Sciatic nerve (tissue), 2 donors: Measurements from ENCODE around the gene STAB1. TPM values are rescaled to one million over a fixed set of nuclear protein-coding genes. Genes with fewer than 3 reads are reported as not detected.

Source experiments
- ATAC-seq: fragments of 200-7000 bp; cut with Tn5 transposase; one replicate; pipeline ENCODE4 v1.9.1; 2020; ENCODE audit warnings: mild to moderate bottlenecking, moderate library complexity
- DNase-seq: peaks from one replicate; pipeline ENCODE4 v3.0.0-alpha.2; 2020; ENCODE audit warnings: low spot score
- intact Hi-C: fragments of 100-400 bp; cut with DNase I; formaldehyde crosslinking; loops from one replicate; pipeline ENCODE4 v1.14.2; 2022
- total RNA-seq: library from RNA; stranded (reverse); fragmentation: NEBNext Ultra II Directional; extraction: Animal tissue kit (Norgen Biotek cat#: 25700); gene quantifications from one replicate; pipeline ENCODE4 v1.2.1, GENCODE V29; 2021
- donor health status: DM: no; HTN: no; CAD: no.
- donor health status: DM: no; HTN: no; CAD: no.

Gene STAB1
- total RNA-seq, 1 donor from 2014 or later, result 256 TPM

DNA sequence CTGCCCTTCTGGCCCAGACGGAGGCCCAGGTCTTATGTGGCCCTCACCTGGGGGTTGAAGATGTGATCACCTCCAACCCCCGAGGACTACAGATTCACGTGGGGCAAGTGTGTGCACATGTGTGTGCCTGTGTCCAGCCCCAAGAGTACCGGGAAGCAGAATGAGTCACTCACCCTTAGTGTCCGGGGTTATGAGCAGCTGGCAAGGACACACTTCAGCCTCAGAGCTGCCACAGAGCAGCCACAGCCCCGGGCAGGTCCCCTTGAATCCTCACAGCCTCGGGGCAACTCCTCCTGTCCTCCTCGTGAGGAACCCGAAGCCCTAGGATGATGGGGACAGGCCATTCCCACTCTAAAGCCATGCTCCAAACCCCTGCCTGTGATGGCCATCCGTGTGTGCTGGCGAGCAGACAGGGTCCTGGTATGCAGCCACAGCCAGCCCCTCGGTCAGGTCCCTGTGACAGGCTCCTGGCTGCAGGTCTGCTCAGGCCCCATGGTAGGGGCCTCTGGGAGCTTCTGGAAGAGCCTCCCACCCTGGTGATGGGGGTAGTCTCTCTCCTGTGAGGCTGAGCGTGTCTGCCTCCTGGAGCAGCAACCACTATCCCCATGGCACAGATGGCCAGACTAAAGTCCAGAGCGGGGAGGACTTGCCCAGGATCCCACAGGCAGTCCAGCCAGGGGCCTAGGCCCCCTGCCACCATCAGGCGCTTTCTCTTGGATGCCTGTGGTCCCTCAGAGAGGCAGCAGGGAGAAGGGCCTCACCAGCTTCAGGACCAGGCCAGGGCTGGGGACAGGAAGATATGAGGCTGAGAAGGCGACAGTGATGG, 852 bp downstream of the STAB1 start:
- DNase-seq (no peak), ATAC-seq (peak; percentile 32)
- intact Hi-C loops, result no loop called here

- peak; percentile 65 for ATAC-seq
- peak; percentile 75 for DNase-seq
- intact Hi-C loops, result no loop called here
Measured at GRCh38 chr3:52498137-52499054, 3.3 kb downstream of the STAB1 start.

GRCh38 chr3:52501046-52501445, 5.9 kb downstream of the STAB1 start:
- DNase-seq (no peak), ATAC-seq (no peak)
- intact Hi-C loops, result no loop called here

- intact Hi-C loops, result no loop called here
- ATAC-seq, result no peak
- no peak for DNase-seq
Measured at GRCh38 chr3:52502001-52502400, 6.9 kb downstream of the STAB1 start.

GRCh38 chr3:52502808-52503350, 7.7 kb downstream of the STAB1 start:
- intact Hi-C loops, result no loop called here
- ATAC-seq, result no peak
- DNase-seq, result no peak

GRCh38 chr3:52503788-52504424, 8.8 kb downstream of the STAB1 start:
- intact Hi-C loops, result no loop called here
- DNase-seq, result no peak

GRCh38 chr3:52504977-52505376, 9.8 kb downstream of the STAB1 start:
- intact Hi-C loops, result no loop called here
- DNase-seq (no peak), ATAC-seq (no peak)

More at GRCh38 chr3:52503788-52504424, 8.8 kb downstream of the STAB1 start:
- no peak for ATAC-seq

DNA sequence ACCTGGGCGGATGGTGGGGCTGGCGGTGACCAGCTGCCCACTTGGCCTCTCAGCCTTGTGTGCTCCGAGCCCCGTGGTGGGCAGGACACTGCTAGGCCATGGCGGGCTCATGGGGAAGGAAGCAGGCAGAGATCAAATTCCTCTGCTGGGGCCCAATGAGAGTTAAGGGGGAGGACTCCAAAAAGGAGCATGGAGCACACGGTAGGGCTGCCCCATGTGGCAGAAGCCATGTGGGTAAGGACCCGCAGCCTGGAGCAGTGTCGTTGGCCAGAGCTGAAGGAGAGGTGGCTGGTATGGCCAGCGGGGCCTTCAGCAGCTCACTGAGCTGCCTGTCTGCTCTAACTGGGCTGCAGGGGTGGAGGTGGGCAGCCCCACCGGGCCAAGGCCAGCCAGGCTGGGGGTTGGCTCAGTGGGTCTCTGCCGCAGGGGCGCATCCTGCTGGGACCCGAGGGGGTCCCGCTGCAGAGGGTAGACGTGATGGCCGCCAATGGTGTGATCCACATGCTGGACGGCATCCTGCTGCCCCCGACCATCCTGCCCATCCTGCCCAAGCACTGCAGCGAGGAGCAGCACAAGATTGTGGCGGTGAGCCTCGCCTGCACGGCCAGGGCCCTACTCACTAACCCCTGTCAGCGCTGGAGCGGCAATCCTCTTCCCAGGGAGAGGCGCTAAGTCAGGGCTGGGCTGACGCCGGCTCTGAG, 11.3 kb downstream of the STAB1 start:
- DNase-seq (no peak), ATAC-seq (no peak)
- intact Hi-C loops, result no loop called here

DNA sequence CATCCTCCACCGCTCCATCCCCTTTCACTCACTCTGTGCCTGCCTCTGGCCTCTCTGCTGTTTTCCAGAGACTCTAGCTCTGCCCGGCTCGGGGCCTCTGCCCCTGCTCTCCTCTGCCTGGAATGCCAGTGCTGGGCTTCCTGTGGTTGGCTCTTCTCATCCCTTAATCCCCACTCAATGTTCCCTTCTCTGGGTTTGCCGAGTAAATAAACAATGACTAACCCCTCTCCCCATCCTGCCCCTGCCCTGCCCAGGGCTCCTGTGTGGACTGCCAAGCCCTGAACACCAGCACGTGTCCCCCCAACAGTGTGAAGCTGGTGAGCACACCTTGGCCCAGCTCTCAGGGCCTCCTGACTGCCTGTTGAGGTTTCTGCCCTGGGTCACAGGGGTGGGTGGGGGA, 12.2 kb downstream of the STAB1 start:
- intact Hi-C loops, result no loop called here
- ATAC-seq, result no peak
- no peak for DNase-seq

GRCh38 chr3:52509753-52510328, 14.7 kb downstream of the STAB1 start:
- no peak for ATAC-seq
- intact Hi-C loops, result no loop called here

DNA sequence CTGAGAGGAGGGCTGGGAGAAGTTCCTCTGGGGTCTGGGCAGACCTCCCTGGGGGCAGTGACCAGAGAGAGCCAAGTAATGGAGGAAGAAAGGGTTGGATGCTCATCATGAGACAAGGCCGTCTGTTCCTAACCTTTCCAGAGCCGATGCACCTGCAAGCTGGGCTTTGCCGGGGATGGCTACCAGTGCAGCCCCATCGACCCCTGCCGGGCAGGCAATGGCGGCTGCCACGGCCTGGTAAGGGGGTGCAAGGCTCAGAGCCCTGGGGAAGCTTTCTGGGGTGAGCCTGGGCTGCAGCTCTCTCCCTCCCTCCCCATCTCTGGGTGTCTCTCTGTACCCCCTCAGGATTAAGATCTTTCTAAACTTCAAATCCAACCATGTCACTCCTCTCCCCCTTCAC, 16.4 kb downstream of the STAB1 start:
- intact Hi-C loops, result no loop called here
- no peak for DNase-seq
- no peak for ATAC-seq

More at GRCh38 chr3:52509753-52510328, 14.7 kb downstream of the STAB1 start:
- DNase-seq, result no peak

DNA sequence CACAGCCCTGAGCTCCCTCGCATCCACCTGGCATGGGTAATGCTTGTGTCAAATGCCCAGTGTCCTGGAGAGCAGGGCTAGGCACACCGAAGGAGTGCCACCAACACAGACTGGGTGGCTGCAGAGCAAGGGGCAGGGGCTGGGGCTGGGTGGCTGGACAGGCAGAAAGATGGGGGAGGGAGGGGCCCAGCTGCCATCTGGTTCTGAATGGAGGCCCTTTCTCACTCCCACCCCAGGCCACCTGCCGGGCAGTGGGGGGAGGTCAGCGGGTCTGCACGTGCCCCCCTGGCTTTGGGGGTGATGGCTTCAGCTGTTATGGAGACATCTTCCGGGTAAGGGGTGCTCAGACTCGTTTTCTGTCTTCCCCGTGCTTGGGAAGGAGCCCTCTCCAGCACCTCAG, 17.0 kb downstream of the STAB1 start:
- intact Hi-C loops, result no loop called here
- ATAC-seq (no peak), DNase-seq (no peak)

DNA sequence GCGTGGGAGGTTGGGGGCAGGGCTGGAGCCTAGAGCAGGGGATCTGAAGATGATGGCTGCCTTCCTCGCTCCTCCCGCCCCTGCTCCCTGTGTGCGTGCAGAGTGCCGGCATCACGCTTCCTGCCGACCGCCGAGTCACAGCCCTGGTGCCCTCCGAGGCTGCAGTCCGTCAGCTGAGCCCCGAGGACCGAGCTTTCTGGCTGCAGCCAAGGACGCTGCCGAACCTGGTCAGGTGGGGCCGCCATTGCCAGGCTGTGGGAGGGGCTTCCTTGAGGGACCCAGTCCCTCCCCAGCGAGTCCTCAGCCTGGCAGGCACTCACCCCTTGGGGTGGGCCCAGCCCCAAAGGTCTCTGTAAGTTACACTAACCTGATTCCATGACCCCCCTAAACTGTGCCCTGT, 17.6 kb downstream of the STAB1 start:
- no peak for ATAC-seq
- intact Hi-C loops, result no loop called here
- DNase-seq, result no peak

GRCh38 chr3:52513281-52513680, 18.1 kb downstream of the STAB1 start:
- DNase-seq (no peak), ATAC-seq (no peak)
- intact Hi-C loops, result no loop called here

GRCh38 chr3:52514576-52514975, 19.4 kb downstream of the STAB1 start:
- no peak for ATAC-seq
- no peak for DNase-seq
- intact Hi-C loops, result no loop called here

DNA sequence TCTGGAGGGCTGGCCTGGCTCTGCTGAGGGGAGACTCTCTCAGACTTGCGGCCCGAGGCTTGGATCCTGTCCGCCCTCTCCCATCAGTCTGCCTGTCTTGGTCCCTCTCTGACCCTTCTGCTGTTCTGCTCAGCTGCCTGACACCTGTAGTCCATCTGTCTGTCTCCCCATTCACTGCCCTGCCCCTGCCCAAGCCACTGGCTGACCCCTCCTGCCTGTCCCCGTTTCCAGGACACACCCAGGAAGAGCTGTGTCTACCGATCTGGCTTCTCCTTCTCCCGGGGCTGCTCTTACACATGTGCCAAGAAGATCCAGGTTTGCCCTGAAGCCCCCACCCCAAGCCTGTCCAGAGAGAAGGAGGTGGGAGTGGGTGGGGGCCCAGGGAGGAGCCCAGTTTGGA, 20.1 kb downstream of the STAB1 start:
- no peak for DNase-seq
- ATAC-seq, result no peak
- intact Hi-C loops, result no loop called here

DNA sequence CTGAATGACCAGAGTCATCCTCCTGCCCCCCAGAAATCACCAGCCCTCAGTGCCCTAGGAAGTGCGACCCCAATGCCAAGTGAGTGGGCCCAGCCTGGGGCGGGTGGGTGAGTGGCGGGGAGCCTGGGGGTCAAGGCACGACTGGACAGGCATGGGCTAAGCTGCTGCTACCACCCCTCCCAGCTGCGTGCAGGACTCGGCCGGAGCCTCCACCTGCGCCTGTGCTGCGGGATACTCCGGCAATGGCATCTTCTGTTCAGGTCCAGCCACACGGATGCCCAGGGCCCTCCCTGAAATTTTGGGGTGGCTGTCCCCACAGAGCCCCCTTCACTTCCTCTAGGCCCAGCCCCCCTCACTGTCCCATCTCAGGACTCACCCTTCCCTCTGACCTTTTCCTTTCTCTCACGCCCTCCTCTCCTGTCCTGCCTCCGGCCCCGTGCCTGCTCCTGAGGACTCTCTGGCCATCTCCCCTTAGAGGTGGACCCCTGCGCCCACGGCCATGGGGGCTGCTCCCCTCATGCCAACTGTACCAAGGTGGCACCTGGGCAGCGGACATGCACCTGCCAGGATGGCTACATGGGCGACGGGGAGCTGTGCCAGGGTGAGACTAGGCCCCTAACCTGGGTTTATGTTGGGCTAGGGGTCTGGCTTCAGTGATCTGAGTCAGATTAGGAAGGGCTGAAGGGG, 21.5 kb downstream of the STAB1 start:
- no peak for ATAC-seq
- no peak for DNase-seq
- intact Hi-C loops, result no loop called here
